Measurements from ENCODE around the gene FADS2.

FADS2 gene

DNA sequence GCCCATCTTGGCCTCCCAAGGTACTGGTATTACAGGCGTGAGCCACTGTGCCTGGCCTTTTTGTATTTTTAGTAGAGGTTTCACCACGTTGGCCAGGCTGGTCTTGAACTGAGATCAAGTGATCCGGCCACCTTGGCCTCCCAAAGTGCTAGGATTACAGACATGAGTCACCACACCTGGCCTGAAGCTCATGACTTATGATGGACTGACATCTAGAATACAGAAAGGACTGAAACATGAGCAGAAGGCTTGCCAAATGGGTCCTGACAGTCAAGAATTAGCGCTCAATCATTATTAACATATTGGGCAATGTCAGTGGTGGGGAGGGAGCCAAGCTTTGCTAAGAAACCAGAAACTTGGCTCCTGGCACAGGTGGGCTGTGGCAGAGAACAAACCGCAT is 16.3 kb upstream of the FADS2 start:
- no peaks in the 10 kb centered on the region for H3K36me3 ChIP-seq (ENCODE audit: control insufficient read depth, insufficient read depth, low read length)

DNA sequence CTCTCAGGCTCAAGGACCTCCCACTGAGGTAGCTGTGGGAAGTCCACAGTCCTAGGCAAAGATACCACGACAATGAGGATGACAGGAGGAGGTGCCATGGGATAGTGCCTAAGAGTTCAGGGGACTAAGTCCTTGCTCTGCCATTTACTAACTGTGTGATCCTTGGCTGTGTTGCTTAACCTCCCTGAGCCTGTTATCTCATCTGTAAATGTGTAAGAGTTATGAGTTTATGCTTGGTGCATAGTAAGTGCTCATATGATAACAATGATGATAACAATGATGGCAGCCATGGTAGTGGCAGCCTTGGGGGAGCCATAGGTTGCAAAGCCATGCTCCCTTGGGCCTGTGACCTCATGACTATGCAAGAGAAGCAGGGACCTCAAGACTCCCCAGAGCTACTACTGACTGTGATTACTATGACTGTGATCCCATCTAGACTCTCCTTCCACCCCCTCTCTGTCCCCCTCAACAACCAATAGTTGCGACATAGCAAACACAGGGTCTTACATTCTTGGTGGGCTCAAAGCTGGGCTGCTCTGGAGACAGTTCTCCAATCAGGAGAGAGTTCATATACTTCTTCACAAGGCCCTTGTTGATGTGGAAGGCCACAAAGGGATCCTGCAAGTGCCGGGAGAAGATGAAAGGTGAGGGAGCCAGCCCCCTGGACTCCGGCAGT is 15.2 kb upstream of the FADS2 start:
- Histone ChIP-seq H3K27ac (ENCODE audit: insufficient read depth, low read length, poor library complexity, severe bottlenecking) (no peak overlapping the region), H3K4me1 (ENCODE audit: control insufficient read depth, insufficient read depth, low read length, poor library complexity, severe bottlenecking) (peaks cover 25% of the 10 kb centered on the region), H3K9me3 (ENCODE audit: control insufficient read depth, low read length) (no peaks in the 10 kb centered on the region), H3K4me3 (ENCODE audit: insufficient read depth, low read depth, low read length, poor library complexity, severe bottlenecking) (no peak overlapping the region), H3K36me3 (ENCODE audit: control insufficient read depth, insufficient read depth, low read length) (no peaks in the 10 kb centered on the region), H3K27me3 (replicated peaks; ENCODE audit: control insufficient read depth, insufficient read depth, low read length, poor library complexity, severe bottlenecking) (peaks cover 6% of the 10 kb centered on the region)
- no peak for DNase-seq

More for the DNA sequence above, 16.3 kb upstream of the FADS2 start:
- no peaks in the 10 kb centered on the region for H3K9me3 ChIP-seq (ENCODE audit: control insufficient read depth, low read length)
- H3K27me3 ChIP-seq (replicated peaks; ENCODE audit: control insufficient read depth, insufficient read depth, low read length, poor library complexity, severe bottlenecking): peaks cover 6% of the 10 kb centered on the region
- DNase-seq: no peak
- H3K27ac ChIP-seq (ENCODE audit: insufficient read depth, low read length, poor library complexity, severe bottlenecking): no peak overlapping the region
- peaks cover 21% of the 10 kb centered on the region for H3K4me1 ChIP-seq (ENCODE audit: control insufficient read depth, insufficient read depth, low read length, poor library complexity, severe bottlenecking)
- H3K4me3 ChIP-seq (ENCODE audit: insufficient read depth, low read depth, low read length, poor library complexity, severe bottlenecking): no peak overlapping the region

DNA sequence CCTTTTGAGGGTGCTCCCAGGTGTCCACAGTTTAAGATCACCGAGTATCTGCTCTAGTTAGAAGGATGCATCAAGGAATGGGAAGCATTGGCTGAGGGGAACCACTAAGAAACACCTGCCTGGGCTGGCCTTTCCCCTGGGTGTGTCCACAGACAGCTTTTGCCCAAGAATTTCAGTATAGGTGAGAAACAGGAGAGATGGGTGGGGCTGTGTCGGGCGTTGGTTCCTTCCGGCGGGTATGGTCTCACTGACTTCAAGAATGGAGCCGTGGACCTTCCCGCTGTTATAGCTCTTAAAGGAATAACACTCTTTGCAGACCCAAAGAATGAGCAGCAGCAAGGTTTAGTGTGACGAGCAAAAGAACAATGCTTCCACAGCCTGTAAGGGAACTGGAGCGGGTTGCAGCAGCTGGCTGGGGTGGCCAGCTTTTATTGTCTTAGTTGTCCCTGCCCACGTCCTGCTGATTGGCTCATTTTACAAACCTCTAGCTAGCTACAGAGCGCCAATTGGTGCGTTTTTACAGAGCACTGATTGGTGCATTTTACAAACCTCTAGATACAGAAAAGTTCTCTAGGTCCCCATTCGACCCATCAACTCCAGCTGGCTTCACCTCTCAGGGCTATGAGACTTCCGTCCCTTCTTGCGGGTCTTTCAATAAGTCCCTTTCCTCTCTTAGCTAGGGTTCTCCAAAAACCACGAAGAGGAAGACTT is 13.7 kb upstream of the FADS2 start:
- Histone ChIP-seq H3K27ac (ENCODE audit: insufficient read depth, low read length, poor library complexity, severe bottlenecking) (no peak overlapping the region), H3K4me1 (ENCODE audit: control insufficient read depth, insufficient read depth, low read length, poor library complexity, severe bottlenecking) (peaks cover 25% of the 10 kb centered on the region), H3K27me3 (replicated peaks; ENCODE audit: control insufficient read depth, insufficient read depth, low read length, poor library complexity, severe bottlenecking) (peaks cover 6% of the 10 kb centered on the region), H3K36me3 (ENCODE audit: control insufficient read depth, insufficient read depth, low read length) (no peaks in the 10 kb centered on the region), H3K4me3 (ENCODE audit: insufficient read depth, low read depth, low read length, poor library complexity, severe bottlenecking) (peak overlapping the region; percentile 70), H3K9me3 (ENCODE audit: control insufficient read depth, low read length) (no peaks in the 10 kb centered on the region)
- DNase-seq: no peak

DNA sequence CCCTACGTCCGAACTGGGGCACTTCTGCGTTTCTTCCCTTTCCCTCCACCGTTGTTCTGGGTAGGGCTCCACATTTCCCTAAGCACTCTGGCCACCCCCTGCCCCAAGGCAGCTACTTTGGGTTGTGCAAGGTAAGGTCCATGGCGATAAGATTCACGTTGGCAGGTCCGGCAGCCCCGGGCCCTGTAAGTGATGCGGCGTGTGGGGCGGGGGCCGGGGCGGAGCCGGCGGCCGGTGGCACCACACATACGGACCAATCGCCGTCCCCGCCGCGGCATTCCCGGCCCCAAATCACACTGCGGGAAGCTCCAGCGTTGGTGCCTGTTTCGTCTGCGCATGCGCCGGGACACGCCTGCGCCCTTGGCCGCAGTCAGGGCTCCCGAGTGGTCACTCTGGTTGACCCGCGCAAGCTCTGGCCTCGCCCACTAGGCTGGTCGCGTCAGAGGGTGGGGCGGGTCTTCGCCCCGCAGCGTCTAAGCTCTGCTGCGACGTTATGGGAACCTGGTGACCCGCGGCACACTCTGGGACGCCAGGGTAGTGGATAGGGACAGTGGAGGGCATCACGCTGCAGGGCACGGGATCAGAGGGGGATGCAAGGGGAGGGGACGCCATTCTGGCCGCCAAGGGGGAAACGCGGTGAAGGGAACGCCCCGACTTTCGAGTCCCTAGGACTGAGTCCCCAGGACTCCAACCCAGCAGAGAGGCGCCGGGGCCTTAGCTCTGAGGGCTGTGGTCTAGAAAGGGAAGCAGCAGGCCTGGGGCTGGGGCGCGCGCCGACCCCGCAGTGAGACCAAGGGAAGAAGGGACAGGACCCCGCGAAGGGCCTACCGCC is 12.9 kb upstream of the FADS2 start:
- DNase-seq: peak in 2 of 3 donors; percentile 42 to 45
- Histone ChIP-seq H3K27ac (ENCODE audit: insufficient read depth, low read length, poor library complexity, severe bottlenecking) (no peak overlapping the region), H3K27me3 (replicated peaks; ENCODE audit: control insufficient read depth, insufficient read depth, low read length, poor library complexity, severe bottlenecking) (peaks cover 6% of the 10 kb centered on the region)

DNA sequence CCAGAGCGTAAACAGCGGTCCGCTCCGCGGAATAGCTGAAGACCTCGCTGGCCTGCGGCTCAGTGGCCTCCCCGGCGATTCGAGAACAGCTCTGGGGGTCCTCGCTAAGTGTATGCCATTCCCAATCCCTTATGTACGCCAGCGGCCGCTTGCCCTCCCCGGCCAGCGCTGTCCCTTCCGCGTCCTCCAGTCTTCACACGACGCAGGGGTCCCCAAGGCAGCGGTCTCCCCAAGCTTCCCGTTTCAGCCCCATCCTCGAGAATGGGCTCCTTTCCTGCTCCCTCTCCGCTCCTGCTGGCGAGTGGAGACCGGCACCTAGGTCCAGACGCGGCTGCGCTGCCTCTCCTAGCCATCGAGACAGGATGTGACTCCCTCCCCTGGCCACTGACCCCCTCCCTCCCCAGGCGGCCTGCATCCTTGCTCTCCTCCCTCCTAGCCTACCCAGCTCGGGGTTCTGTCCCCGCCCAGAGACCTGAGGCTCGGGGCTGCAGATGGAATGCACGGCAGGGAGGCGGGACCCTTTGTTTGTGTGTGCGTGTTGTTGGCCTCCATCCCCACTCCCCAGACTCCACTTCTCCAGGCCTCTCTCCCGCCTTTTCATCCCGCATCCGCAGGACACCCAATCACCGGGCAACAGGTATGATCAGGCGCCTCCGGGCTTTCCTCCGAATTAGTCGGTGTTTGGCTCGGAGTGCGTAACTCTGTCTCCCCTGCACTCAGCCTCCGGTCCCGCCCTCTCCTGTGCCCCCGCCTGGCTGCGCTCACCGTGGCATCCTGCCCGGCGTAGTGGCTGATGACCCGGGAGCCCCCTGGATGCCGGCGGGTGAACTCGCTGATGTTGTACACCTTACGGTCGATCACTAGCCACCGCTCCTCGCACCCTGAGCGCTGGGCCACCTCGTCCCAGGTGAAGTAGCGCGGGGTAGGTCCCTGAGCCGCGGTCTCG is 12.0 kb upstream of the FADS2 start:
- Histone ChIP-seq H3K4me1 (ENCODE audit: control insufficient read depth, insufficient read depth, low read length, poor library complexity, severe bottlenecking) (peaks cover 25% of the 10 kb centered on the region), H3K9me3 (ENCODE audit: control insufficient read depth, low read length) (no peaks in the 10 kb centered on the region), H3K36me3 (ENCODE audit: control insufficient read depth, insufficient read depth, low read length) (no peaks in the 10 kb centered on the region), H3K27me3 (replicated peaks; ENCODE audit: control insufficient read depth, insufficient read depth, low read length, poor library complexity, severe bottlenecking) (peaks cover 6% of the 10 kb centered on the region), H3K27ac (ENCODE audit: insufficient read depth, low read length, poor library complexity, severe bottlenecking) (peak overlapping the region; percentile 25), H3K4me3 (ENCODE audit: insufficient read depth, low read depth, low read length, poor library complexity, severe bottlenecking) (peak overlapping the region; percentile 70)
- DNase-seq: peak; percentile 16 to 59 (median 39)

More for the DNA sequence above, 12.9 kb upstream of the FADS2 start:
- Histone ChIP-seq H3K4me3 (ENCODE audit: insufficient read depth, low read depth, low read length, poor library complexity, severe bottlenecking) (peak overlapping the region; percentile 70), H3K4me1 (ENCODE audit: control insufficient read depth, insufficient read depth, low read length, poor library complexity, severe bottlenecking) (peaks cover 25% of the 10 kb centered on the region), H3K9me3 (ENCODE audit: control insufficient read depth, low read length) (no peaks in the 10 kb centered on the region), H3K36me3 (ENCODE audit: control insufficient read depth, insufficient read depth, low read length) (no peaks in the 10 kb centered on the region)

DNA sequence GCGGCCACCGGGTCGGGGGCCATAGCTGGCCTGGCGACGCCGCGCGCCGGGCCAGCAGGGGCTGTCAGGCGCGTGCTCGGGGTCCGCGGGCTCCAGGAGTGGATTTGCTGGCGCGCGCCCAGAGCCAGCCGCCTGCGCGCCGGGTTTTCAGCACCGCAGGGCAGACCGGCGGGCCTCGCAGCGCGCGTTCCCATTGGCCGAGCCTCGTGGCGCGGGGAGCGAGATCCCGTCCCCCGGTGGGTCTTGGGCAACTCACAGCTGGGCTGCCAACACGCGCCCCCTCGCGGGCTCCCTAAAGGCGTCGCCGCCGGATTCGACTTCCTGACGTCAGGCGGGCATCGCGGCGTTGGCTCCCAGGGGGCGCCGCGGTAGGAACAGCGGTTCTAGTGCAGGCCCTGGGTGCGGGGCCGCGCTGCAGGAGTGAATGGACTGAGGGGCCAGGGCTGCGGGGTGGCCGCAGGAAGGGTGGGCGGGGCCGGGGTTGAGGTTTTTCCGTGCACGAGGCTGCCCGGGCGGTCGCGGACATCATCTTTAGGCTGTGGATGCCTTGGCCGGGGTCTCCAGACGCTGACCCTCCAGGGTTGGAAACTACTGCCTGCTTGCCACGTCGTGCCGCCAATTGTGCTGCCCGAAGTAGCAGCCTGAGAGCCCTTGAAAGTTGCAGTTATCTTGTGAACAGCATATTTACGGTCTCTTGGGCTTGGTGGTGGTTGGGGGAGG is 11.2 kb upstream of the FADS2 start, which contains the start of gene FADS1:
Gene FADS1, minus strand, starts transcription at position 268 of the 720 bp plus-strand sequence. Its CDS starts 74 bp downstream, at position 194.
- peak; percentile 38 to 71 (median 63) for DNase-seq
- Histone ChIP-seq H3K4me1 (ENCODE audit: control insufficient read depth, insufficient read depth, low read length, poor library complexity, severe bottlenecking) (peaks cover 25% of the 10 kb centered on the region), H3K36me3 (ENCODE audit: control insufficient read depth, insufficient read depth, low read length) (no peaks in the 10 kb centered on the region), H3K27me3 (replicated peaks; ENCODE audit: control insufficient read depth, insufficient read depth, low read length, poor library complexity, severe bottlenecking) (peaks cover 6% of the 10 kb centered on the region), H3K9me3 (ENCODE audit: control insufficient read depth, low read length) (no peaks in the 10 kb centered on the region), H3K27ac (ENCODE audit: insufficient read depth, low read length, poor library complexity, severe bottlenecking) (peak within 1 kb of the TSS; percentile 25), H3K4me3 (ENCODE audit: insufficient read depth, low read depth, low read length, poor library complexity, severe bottlenecking) (peak within 1 kb of the TSS; percentile 70)

DNA sequence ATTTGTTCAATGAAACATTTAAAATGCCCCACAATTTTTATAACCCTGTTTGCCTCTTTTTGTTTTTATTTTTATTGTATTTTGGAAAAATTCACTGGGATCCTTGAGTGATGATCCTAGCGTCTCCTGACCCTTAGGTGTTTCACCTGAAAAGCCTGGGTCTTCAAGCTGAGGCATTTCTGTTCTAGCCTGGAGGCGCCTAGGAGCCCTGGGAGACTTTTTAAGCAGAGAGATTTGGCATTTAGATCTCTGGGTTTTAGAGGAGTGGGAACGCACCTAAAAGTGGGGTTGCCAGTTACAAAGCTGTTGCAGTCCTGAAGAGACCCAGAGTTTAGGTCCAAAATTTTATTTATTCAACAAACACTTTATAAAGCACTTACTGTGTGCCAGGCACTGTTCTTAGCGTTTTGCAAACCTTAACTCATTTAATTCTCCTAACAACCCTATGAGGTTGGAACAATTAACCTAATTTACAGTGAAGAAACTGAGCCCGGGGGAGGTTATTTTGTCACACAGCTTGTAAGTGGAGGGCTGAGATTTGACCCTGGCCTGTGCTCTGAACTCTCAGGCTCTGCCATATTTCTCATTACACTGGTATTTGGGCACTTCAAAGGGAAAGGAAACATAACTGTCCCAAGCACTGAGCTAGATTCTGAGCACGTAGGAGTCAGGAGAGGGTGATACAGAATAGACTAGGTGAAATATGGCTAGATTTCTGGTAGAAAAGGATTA is 10.5 kb upstream of the FADS2 start:
- no peak overlapping the region for H3K4me3 ChIP-seq (ENCODE audit: insufficient read depth, low read depth, low read length, poor library complexity, severe bottlenecking)
- H3K9me3 ChIP-seq (ENCODE audit: control insufficient read depth, low read length): no peaks in the 10 kb centered on the region
- DNase-seq: no peak
- H3K36me3 ChIP-seq (ENCODE audit: control insufficient read depth, insufficient read depth, low read length): no peaks in the 10 kb centered on the region
- peaks cover 6% of the 10 kb centered on the region for H3K27me3 ChIP-seq (replicated peaks; ENCODE audit: control insufficient read depth, insufficient read depth, low read length, poor library complexity, severe bottlenecking)
- H3K27ac ChIP-seq (ENCODE audit: insufficient read depth, low read length, poor library complexity, severe bottlenecking): no peak overlapping the region
- peaks cover 25% of the 10 kb centered on the region for H3K4me1 ChIP-seq (ENCODE audit: control insufficient read depth, insufficient read depth, low read length, poor library complexity, severe bottlenecking)

DNA sequence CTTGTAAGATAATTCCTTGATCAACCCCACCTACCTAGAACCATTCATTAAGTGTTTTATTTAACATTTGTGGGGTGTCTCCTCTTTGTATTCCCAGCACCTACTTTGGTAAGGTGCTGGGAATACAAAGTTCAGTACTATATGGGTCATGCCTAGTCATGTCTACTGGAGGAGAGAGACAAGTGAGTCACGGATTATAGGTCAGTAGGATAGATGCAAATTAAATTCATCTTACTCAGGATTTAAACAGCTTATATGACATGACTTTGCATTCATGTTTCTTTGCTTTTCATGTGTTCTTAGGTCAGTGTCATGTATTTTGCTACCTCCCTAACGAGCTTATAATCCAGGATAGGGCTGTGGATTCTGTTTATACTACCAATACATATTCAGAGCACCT is 7.9 kb upstream of the FADS2 start:
- Histone ChIP-seq H3K27me3 (replicated peaks; ENCODE audit: control insufficient read depth, insufficient read depth, low read length, poor library complexity, severe bottlenecking) (peaks cover 6% of the 10 kb centered on the region), H3K4me3 (ENCODE audit: insufficient read depth, low read depth, low read length, poor library complexity, severe bottlenecking) (no peak overlapping the region), H3K36me3 (ENCODE audit: control insufficient read depth, insufficient read depth, low read length) (no peaks in the 10 kb centered on the region), H3K9me3 (ENCODE audit: control insufficient read depth, low read length) (no peaks in the 10 kb centered on the region), H3K27ac (ENCODE audit: insufficient read depth, low read length, poor library complexity, severe bottlenecking) (no peak overlapping the region), H3K4me1 (ENCODE audit: control insufficient read depth, insufficient read depth, low read length, poor library complexity, severe bottlenecking) (peaks cover 19% of the 10 kb centered on the region)
- DNase-seq: no peak
